ENCODE measurements around the gene OR14A2. TPM values are rescaled to one million over a fixed set of nuclear protein-coding genes. Genes with fewer than 3 reads are reported as not detected.

OR14A2 gene
- total RNA-seq (2022; extraction: Qiagen RNA extraction), result not detected in 5 replicates

DNA sequence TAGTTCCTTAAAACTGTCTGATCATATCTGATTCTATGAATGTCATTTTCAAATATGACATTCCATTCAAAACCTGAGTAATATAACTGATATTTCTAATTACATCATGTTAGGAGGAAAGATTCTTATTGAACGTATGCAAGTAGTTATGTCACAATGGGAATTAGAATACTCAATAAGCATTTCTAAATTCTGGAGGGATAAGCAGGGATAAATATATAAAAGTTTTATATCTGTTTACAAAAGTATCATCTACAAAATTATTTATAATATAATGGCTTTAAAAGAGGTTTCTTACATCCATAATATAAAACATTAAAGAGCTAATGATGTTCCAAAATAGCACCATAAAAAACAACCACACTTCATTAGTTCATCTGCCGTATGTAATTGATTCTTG, at the start of gene OR14A2:
OR14A2 (minus strand) TSS at position 101 of the 400 bp plus-strand sequence.

DNA sequence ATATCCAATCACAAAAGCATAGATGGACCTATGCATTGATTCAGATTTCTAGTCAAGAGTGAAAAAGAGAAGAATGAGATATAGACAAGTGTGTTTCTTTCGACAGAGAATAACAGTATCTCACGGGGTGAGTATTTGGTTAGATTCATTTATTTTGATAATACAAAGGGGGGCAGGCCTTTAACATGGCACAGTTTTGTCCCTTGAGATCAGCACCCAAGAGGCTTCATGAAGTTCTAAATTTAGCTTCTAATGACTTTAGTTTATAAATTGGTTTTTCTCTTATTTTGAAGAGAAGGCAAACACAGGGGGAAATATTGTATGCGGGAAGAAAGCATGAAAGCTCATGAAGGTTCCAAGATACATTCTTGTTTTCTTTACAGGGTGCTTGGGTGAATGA, 12.5 kb upstream of the OR14A2 start, which contains the start of gene OR1C1:
OR1C1 (minus strand) TSS at position 101 of the 400 bp plus-strand sequence. CDS start 2,150 bp downstream, outside the sequence.

DNA sequence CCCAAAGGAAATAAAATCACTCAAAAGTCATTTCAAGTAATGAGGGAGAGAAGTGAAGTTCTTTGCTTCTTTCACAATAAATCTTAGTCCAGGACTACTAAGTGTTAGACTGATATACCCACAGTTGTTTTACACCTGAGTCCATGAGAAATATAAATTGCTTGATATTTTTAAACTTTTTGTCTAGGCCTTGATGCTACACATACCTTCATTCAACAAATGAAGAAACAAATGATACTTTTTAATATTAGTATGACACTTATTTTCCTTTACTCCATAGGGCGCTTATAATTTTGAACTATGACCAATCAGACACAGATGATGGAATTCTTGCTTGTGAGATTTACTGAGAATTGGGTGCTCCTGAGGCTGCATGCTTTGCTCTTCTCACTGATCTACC, 9.6 kb downstream of the OR14A2 start, which contains the start of gene OR14K1:
OR14K1 (plus strand) TSS at position 301 of the 400 bp plus-strand sequence; CDS start at position 301, 0 bp downstream.

DNA sequence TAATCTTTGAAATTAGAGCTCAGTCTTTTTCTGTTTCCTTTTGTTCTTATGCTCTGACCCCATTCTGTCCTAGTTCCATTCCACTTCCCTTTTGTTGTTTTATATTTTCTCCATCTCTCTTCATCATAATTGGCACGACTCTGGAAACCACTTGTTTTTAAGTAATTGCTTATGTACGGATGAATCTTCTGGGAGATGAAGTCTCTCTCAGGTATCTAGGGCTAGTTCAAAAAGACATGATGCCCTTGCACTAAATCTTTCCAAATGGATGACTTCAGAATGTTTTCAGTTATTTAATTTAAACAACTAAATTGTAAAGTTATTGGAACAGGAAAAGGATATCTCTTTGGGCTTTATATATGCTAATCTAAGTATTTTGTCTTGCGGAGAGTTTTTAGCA, 31.4 kb downstream of the OR14A2 start, which contains the start of gene OR6F1:
OR6F1 (minus strand) TSS at position 101 of the 400 bp plus-strand sequence. CDS start 3,891 bp downstream, outside the sequence.

DNA sequence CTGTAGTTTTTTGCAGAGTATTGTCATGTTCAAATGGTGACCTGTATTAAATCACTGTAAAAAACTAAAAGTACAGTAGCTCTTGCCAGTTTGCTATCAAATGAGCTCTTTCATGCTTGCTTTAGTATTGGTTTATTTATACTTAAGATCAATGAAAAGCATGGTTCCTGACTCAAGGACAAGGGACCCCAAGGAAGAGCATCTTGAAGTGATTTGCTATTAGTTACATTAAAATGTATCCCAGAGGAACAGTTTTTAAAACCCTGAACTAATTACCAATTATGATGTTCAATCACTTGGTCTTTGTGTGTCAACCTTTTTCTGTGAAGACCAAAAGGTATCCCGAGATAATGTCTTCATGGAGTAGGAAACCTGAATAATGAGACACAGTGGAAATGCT, 68.3 kb downstream of the OR14A2 start, which contains the start of gene OR13G1:
OR13G1 (minus strand) TSS at position 101 of the 400 bp plus-strand sequence. CDS start 6,698 bp downstream, outside the sequence.

Other genes with a start within 250 kb of the OR14A2 start
- not detected in 5 replicates for gene OR2C3, start 211.7 kb downstream of the OR14A2 start, total RNA-seq (2022; extraction: Qiagen RNA extraction)
- not detected in 5 replicates for gene GCSAML, start 199.0 kb downstream of the OR14A2 start, total RNA-seq (2022; extraction: Qiagen RNA extraction)
- gene OR2G2, start 159.8 kb downstream of the OR14A2 start, total RNA-seq (2022; extraction: Qiagen RNA extraction), result not detected in 5 replicates
- not detected in 5 replicates for gene OR2G3, start 142.6 kb downstream of the OR14A2 start, total RNA-seq (2022; extraction: Qiagen RNA extraction)
- not detected in 5 replicates for gene OR13G1, start 68.4 kb downstream of the OR14A2 start, total RNA-seq (2022; extraction: Qiagen RNA extraction)
- gene OR6F1, start 31.5 kb downstream of the OR14A2 start, total RNA-seq (2022; extraction: Qiagen RNA extraction), result not detected in 5 replicates
- not detected in 5 replicates for gene OR14K1, start 9.5 kb downstream of the OR14A2 start, total RNA-seq (2022; extraction: Qiagen RNA extraction)
- not detected in 5 replicates for gene OR1C1, start 12.4 kb upstream of the OR14A2 start, total RNA-seq (2022; extraction: Qiagen RNA extraction)
- gene OR14A16, start 76.0 kb upstream of the OR14A2 start, total RNA-seq (2022; extraction: Qiagen RNA extraction), result not detected in 5 replicates
- gene OR11L1, start 93.8 kb upstream of the OR14A2 start, total RNA-seq (2022; extraction: Qiagen RNA extraction), result not detected in 5 replicates
- gene TRIM58, start 109.0 kb upstream of the OR14A2 start, total RNA-seq (2022; extraction: Qiagen RNA extraction), result not detected in 5 replicates
- not detected in 5 replicates for gene OR2W3, start 147.4 kb upstream of the OR14A2 start, total RNA-seq (2022; extraction: Qiagen RNA extraction)
- not detected in 5 replicates for gene OR2T8, start 172.1 kb upstream of the OR14A2 start, total RNA-seq (2022; extraction: Qiagen RNA extraction)
- gene OR2AJ1, start 176.7 kb upstream of the OR14A2 start, total RNA-seq (2022; extraction: Qiagen RNA extraction), result not detected in 5 replicates
- not detected in 5 replicates for gene OR2L8, start 200.7 kb upstream of the OR14A2 start, total RNA-seq (2022; extraction: Qiagen RNA extraction)
- gene OR2AK2, start 217.1 kb upstream of the OR14A2 start, total RNA-seq (2022; extraction: Qiagen RNA extraction), result not detected in 5 replicates

All from A549 treated with dexamethasone at 1 μM for 4 hours (cell line).